A549 (cell line): ENCODE measurements around the gene RABEP1. TPM values are rescaled to one million over a fixed set of nuclear protein-coding genes. Genes with fewer than 3 reads are reported as not detected.
A peak's percentile ranks its signal among the peaks of the same experiment; 100 is the strongest.
"Not testable (repeated sequence)": the region's sequence is repeated elsewhere in the genome, so short reads cannot be mapped to it uniquely, and the experiment has no call there.

Source experiments
- ATAC-seq, 2 experiments: fragments of 200-7000 bp in 1 of 2; fragments of >200 bp in 1 of 2; cut with Nextera tagmentation in 1 of 2; cut with Tn5 transposase in 1 of 2; 3 replicates each; pipeline versions ENCODE4 v1.8.0 to v1.9.1; 2018 to 2020; ENCODE audit warnings: mild to moderate bottlenecking in 1 of 2, moderate library complexity in 1 of 2
- CTCF ChIA-PET: fragments of 300-600 bp; sonication (Branson Sonifier 250); formaldehyde crosslinking; extraction: SDS; loops from one replicate; lab custom pipeline; 2021; ENCODE audit warnings: antibody characterized with exemption, inconsistent platforms; lab: Yijun Ruan, JAX
- POLR2A ChIA-PET: fragments of 350-600 bp; formaldehyde crosslinking; extraction: SDS; loops from one replicate; lab custom pipeline; 2021; ENCODE audit warnings: antibody characterized with exemption, inconsistent platforms; lab: Yijun Ruan, JAX
- DNase-seq, 2 experiments: peaks; one replicate each; pipeline versions ENCODE4 v3.0.0 to v3.0.0-alpha.2; 2011 to 2016; ENCODE audit warnings: low read depth in 1 of 2, low spot score in 1 of 2
- FAIRE-seq: peaks from 2 replicates; lab custom pipeline; 2011; peaks lifted over from hg19 to GRCh38; lab: Jason Lieb, UNC
- H3K27ac ChIP-seq, 2 experiments: fragments of >200 bp; sonication (Bioruptor Twin); formaldehyde crosslinking; 3 replicates each; pipeline ENCODE4 v1.5.1; 2016 to 2017
- H3K4me1 ChIP-seq: fragments of >200 bp; sonication (Bioruptor Twin); formaldehyde crosslinking; 3 replicates; pipeline ENCODE4 v1.6.1; 2016
- H3K4me2 ChIP-seq: fragments of >200 bp; sonication (Bioruptor Twin); formaldehyde crosslinking; 3 replicates; pipeline ENCODE4 v1.6.1; 2016
- H3K4me3 ChIP-seq: fragments of >200 bp; sonication (Bioruptor Twin); formaldehyde crosslinking; 3 replicates; pipeline ENCODE4 v1.5.1; 2016
- H3K9me3 ChIP-seq: fragments of >200 bp; sonication (Bioruptor Twin); formaldehyde crosslinking; 3 replicates; pipeline ENCODE4 v1.6.1; 2016
- BHLHE40 ChIP-seq: IDR thresholded peaks from 2 replicates; pipeline ENCODE4 v1.6.1; 2012; ENCODE audit warnings: low read depth, low read length, inconsistent platforms
- CBX2 ChIP-seq: fragments of 200-600 bp; sonication (generic); IDR thresholded peaks from 2 replicates; pipeline ENCODE4 v1.6.1; 2016; ENCODE audit warnings: low read depth, mild to moderate bottlenecking, borderline replicate concordance
- CTCF ChIP-seq: fragments of >200 bp; sonication (Bioruptor Twin); formaldehyde crosslinking; IDR thresholded peaks from 3 replicates; pipeline ENCODE4 v1.5.1; 2016
- EHMT2 ChIP-seq: fragments of 200-600 bp; sonication (generic); IDR thresholded peaks from 2 replicates; pipeline ENCODE4 v1.6.1; 2016; ENCODE audit warnings: antibody characterized with exemption, low read depth, mild to moderate bottlenecking, moderate library complexity
- ESRRA ChIP-seq: fragments of 150-350 bp; IDR thresholded peaks from 2 replicates; pipeline ENCODE4 v1.6.1; 2014; ENCODE audit warnings: mild to moderate bottlenecking, low read length, borderline replicate concordance
- FOSL2 ChIP-seq, 2 experiments: fragments of 450-650 bp in 1 of 2; fragments of >200 bp in 1 of 2; sonication (Bioruptor Twin) in 1 of 2; formaldehyde crosslinking; IDR thresholded peaks; 2 replicates each; pipeline versions ENCODE4 v1.5.0 to v1.6.1; 2016 to 2020; ENCODE audit warnings: mild to moderate bottlenecking in 1 of 2, moderate library complexity in 1 of 2
- FOXS1 ChIP-seq: fragments of 250-450 bp; sonication (Bioruptor Pico); IDR thresholded peaks from 2 replicates; pipeline ENCODE4 v1.5.0; 2020; ENCODE audit warnings: mild to moderate bottlenecking, moderate library complexity
- HMGXB4 ChIP-seq: fragments of 250-450 bp; sonication (Bioruptor Pico); IDR thresholded peaks from 2 replicates; pipeline ENCODE4 v1.5.0; 2021; ENCODE audit warnings: mild to moderate bottlenecking, moderate library complexity, borderline replicate concordance
- KDM1A ChIP-seq: fragments of 200-600 bp; sonication (generic); IDR thresholded peaks from 2 replicates; pipeline ENCODE4 v1.6.1; 2016; ENCODE audit warnings: low read depth, mild to moderate bottlenecking
- KDM5A ChIP-seq: fragments of 200-600 bp; sonication (generic); IDR thresholded peaks from 2 replicates; pipeline ENCODE4 v1.6.1; 2016; ENCODE audit warnings: antibody characterized with exemption, mild to moderate bottlenecking
- MAX ChIP-seq: IDR thresholded peaks from 2 replicates; pipeline ENCODE4 v1.6.1; 2012
- PHF8 ChIP-seq: fragments of 200-600 bp; sonication (generic); IDR thresholded peaks from 2 replicates; pipeline ENCODE4 v1.6.1; 2016; ENCODE audit warnings: low read depth, mild to moderate bottlenecking, antibody characterized with exemption, moderate library complexity, borderline replicate concordance
- RAD21 ChIP-seq, 2 experiments: fragments of >200 bp in 1 of 2; sonication (Bioruptor Twin) in 1 of 2; formaldehyde crosslinking in 1 of 2; IDR thresholded peaks in 1 of 2; conservative IDR thresholded peaks in 1 of 2; 2 replicates in 1 of 2; 3 replicates in 1 of 2; pipeline ENCODE4 v1.6.1; 2012 to 2018; ENCODE audit warnings: inconsistent platforms in 1 of 2
- SMC3 ChIP-seq: fragments of >200 bp; sonication (Bioruptor Twin); formaldehyde crosslinking; IDR thresholded peaks from 3 replicates; pipeline ENCODE4 v1.6.1; 2018; ENCODE audit warnings: inconsistent platforms
- ZC3H11A ChIP-seq: fragments of 450-650 bp; IDR thresholded peaks from 2 replicates; pipeline ENCODE4 v1.6.1; 2014; ENCODE audit warnings: antibody characterized with exemption, mild to moderate bottlenecking
- ZSCAN20 ChIP-seq: fragments of 250-450 bp; sonication (Bioruptor Pico); IDR thresholded peaks from 2 replicates; pipeline ENCODE4 v1.8.0; 2022; ENCODE audit warnings: mild to moderate bottlenecking, moderate library complexity
- whole genome bisulfite sequencing: methylation state at CpG from one replicate; pipeline ENCODE4 v1.1.6; 2017; ENCODE audit errors: missing lambda C conversion rate; 5-methylcytosine and 5-hydroxymethylcytosine counted together
- polyA plus RNA-seq, 4 experiments: library from polyadenylated mRNA; depleted of rRNA in 3 of 4; stranded (reverse); fragments of >200 nt; fragmentation: RNase III in 1 of 4; extraction: RNeasy Plus Mini Kit Qiagen cat#74134 plus additional on column Dnase treatment in 1 of 4; gene quantifications; 2 replicates in 3 of 4; 3 replicates in 1 of 4; pipeline ENCODE4 v1.2.3, GENCODE V29; 2011 to 2017
- TF ChIP-seq, protein P1 (sequence below): IDR thresholded peaks from 2 replicates; pipeline ENCODE4 v1.6.1; 2012; ENCODE audit warnings: low read depth, borderline replicate concordance

RABEP1 gene
- polyA plus RNA-seq, 2 of the 4 experiments (the other 2 are of a cell fraction): 44.7 to 65.5 TPM

DNA sequence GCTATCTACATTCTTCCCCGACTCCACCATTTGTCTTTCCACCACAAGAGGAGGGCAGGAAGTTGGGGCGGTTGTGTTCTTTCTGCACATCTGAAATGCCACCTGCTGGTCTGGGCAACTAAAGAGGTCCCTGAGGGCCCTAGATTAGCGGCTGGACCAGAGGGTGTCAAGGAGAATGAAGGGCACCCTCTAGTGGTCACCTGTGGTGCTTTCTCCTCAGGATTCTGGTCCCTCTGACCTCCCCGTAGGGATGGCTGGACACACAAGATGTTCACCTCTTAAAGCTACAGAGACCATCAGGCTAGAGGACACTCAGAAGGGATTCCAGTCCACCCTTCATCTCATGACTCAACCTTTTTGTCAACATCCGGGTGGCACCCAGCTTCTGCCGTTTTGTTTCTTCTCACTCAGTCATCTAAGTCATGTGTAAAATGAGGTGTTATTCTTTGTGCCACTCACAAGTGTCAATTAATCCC lies 44.5 kb upstream of the RABEP1 start:
- WGBS: 14% methylated on average over 6 of the region's 6 CpGs
- no peak for FAIRE-seq
- POLR2A ChIA-PET: interaction anchor here (1.0 kb wide), 1 partner anchor 202 kb away, joined by 3 read pairs; the partner anchor contains the start of gene C1QBP

DNA sequence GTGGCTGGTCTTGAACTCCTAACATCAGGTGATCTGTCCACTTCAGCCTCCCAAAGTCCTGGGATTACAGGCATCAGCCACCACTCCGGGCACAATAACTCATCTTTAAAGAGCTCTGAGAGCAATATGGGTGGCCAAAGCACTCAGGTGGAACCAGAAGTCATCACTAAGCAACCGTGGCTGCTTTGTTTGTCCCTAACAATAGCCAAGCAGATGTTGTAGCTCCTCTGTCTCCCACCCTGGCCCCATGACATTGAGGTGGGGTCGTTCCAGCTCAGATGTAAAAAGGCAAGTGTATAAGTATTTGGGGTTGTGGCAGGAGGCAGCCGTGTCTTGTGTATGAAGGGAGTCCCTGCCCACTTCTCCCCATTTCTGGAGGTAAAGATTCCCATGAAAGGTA lies 43.8 kb upstream of the RABEP1 start:
- no peak for TF ChIP-seq CBX2
- TF ChIP-seq, protein P1, sequence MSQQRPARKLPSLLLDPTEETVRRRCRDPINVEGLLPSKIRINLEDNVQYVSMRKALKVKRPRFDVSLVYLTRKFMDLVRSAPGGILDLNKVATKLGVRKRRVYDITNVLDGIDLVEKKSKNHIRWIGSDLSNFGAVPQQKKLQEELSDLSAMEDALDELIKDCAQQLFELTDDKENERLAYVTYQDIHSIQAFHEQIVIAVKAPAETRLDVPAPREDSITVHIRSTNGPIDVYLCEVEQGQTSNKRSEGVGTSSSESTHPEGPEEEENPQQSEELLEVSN: no peak
- no peak for TF ChIP-seq BHLHE40
- no peak for TF ChIP-seq EHMT2
- no peak for TF ChIP-seq KDM1A
- DNase-seq (no peak), FAIRE-seq (no peak), ATAC-seq (no peak)
- Histone ChIP-seq H3K4me3 (no peak overlapping the region), H3K4me1 (0 out of 3 replicates have a peak, but pooled peaks cover 3% of the 10 kb centered on the region), H3K27ac (no peak overlapping the region), H3K9me3 (no peaks in the 10 kb centered on the region; the same call in 2 of the 3 replicates), H3K4me2 (no peak overlapping the region)
- CTCF ChIA-PET: interaction anchor here (0.8 to 2.3 kb wide), 7 partner anchors 8 to 47 kb away, joined by 3 to 9 read pairs (median 4); partner anchors contain the start of gene ZNF594
- POLR2A ChIA-PET: interaction anchor here (1.0 kb wide), 1 partner anchor 201 kb away, joined by 3 read pairs; the partner anchor contains the start of gene C1QBP
- WGBS: 36% methylated on average over 4 of the region's 4 CpGs

More for the DNA sequence above, 44.5 kb upstream of the RABEP1 start:
- ATAC-seq (peak; percentile 92 to 96), DNase-seq (peak; percentile 77 to 90)
- peaks cover 4% of the 10 kb centered on the region; the same call in 1 of the 3 replicates for H3K4me1 ChIP-seq
- no peak overlapping the region for H3K4me2 ChIP-seq
- no peak overlapping the region for H3K27ac ChIP-seq
- CTCF ChIA-PET: interaction anchor here (0.7 to 2.3 kb wide), 9 partner anchors 8 to 176 kb away, joined by 3 to 9 read pairs (median 4); partner anchors contain the start of gene ZNF594
- TF ChIP-seq ESRRA: no peak
- no peak for TF ChIP-seq FOXS1 (CRISPR knock-in tag)
- no peak for TF ChIP-seq ZSCAN20 (CRISPR knock-in tag)
- no peak for TF ChIP-seq ZC3H11A
- TF ChIP-seq KDM5A: no peak
- TF ChIP-seq HMGXB4 (CRISPR knock-in tag): no peak
- peak; percentile 65 for TF ChIP-seq CTCF
- no peak for TF ChIP-seq FOSL2 (IDR thresholded peaks at IDR 0.05)
- TF ChIP-seq FOSL2 (CRISPR knock-in tag; IDR thresholded peaks at IDR 0.05): peak; percentile 44
- TF ChIP-seq SMC3: 0 out of 3 replicates have a peak, but pooled peaks have one; percentile 31
- TF ChIP-seq MAX: no peak
- TF ChIP-seq PHF8: no peak
- TF ChIP-seq RAD21 (conservative IDR thresholded peaks at IDR 0.05 in 1 of 2, IDR thresholded peaks at IDR 0.05 in 1 of 2): peak; percentile 45 to 70; a peak in 4 of 5 replicates
- H3K4me3 ChIP-seq: no peak overlapping the region
- H3K9me3 ChIP-seq: no peaks in the 10 kb centered on the region; the same call in 2 of the 3 replicates

DNA sequence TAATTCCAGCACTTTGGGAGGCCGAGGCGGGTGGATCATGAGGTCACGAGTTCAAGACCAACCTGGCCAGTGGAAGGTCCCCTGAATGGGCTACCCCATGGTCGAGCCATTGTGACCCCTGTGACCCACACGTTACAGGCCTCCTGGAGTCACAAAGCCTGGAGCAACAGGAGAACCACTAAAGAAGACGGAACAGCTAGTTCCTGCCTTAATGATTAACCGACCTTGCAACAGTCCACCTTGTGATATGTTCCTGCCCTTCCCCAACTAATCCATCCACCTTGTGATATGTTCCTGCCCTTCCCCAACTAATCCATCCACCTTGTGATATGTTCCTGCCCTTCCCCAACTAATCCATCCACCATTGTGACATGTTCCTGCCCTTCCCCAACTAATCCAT lies 42.3 kb upstream of the RABEP1 start:
- H3K4me3 ChIP-seq, DNase-seq, POLR2A ChIA-PET, H3K4me2 ChIP-seq, H3K4me1 ChIP-seq, FAIRE-seq, ATAC-seq, H3K9me3 ChIP-seq, H3K27ac ChIP-seq: not testable (repeated sequence)
- CTCF ChIA-PET: interaction anchor here (0.8 to 1.3 kb wide), 3 partner anchors 10 to 17 kb away, joined by 3 to 4 read pairs (median 3); no protein-coding TSS in a partner anchor
- 50% methylated on average over 7 of the region's 7 CpGs for WGBS
